Stomach (tissue), 4 donors: Measurements from ENCODE around the gene PLEKHA5.

Source experiments
- CTCF ChIP-seq, 7 experiments: fragments of 450-650 bp in 4 of 7; fragments of 200-600 bp in 3 of 7; sonication (generic) in 3 of 7; IDR thresholded peaks; one replicate each; pipeline ENCODE4 v1.5.1; 2016 to 2019; ENCODE audit warnings: antibody characterized with exemption in 7 of 7, control low read depth in 2 of 7, mild to moderate bottlenecking in 1 of 7
- EP300 ChIP-seq: sonication (generic); formaldehyde crosslinking; IDR thresholded peaks from one replicate; pipeline ENCODE4 v1.6.1; 2017; ENCODE audit warnings: antibody characterized with exemption
- POLR2AphosphoS5 ChIP-seq, 3 donors: sonication (generic); formaldehyde crosslinking; IDR thresholded peaks; one replicate each; pipeline ENCODE4 v1.6.1; 2016; ENCODE audit warnings: antibody characterized with exemption in 3 of 3

GRCh38 chr12:19263672-19264071 lies 134.1 kb downstream of the PLEKHA5 start:
- TF ChIP-seq CTCF (IDR thresholded peaks at IDR 0.05) (no peak), POLR2AphosphoS5 (IDR thresholded peaks at IDR 0.05) (no peak), EP300 (no peak)
